DND-41 (cell line): ENCODE measurements around the gene COA6.

Experiments used
- ATAC-seq: fragments of 200-7000 bp; cut with Tn5 transposase; 3 replicates; pipeline ENCODE4 v1.9.1; 2021; ENCODE audit warnings: low read depth; ENCODE audit not compliant: insufficient read depth
- DNase-seq: peaks from one replicate; pipeline ENCODE4 v3.0.0-alpha.2; 2020
- H2AFZ ChIP-seq: 2 replicates; pipeline ENCODE4 v1.6.0; 2012; ENCODE audit warnings: low read depth, low read length
- H3K27ac ChIP-seq: 2 replicates; pipeline ENCODE4 v1.5.1; 2012; ENCODE audit warnings: low read length, inconsistent platforms
- H3K27me3 ChIP-seq: fragments of 200-600 bp; sonication (generic); 2 replicates; pipeline ENCODE4 v1.6.0; 2012; ENCODE audit warnings: low read length, mild to moderate bottlenecking, inconsistent platforms; ENCODE audit not compliant: insufficient read depth, poor library complexity
- H3K36me3 ChIP-seq: 2 replicates; pipeline ENCODE4 v1.5.1; 2012; ENCODE audit warnings: low read length, inconsistent platforms; ENCODE audit not compliant: insufficient read depth
- H3K4me1 ChIP-seq: 2 replicates; pipeline ENCODE4 v1.5.1; 2012; ENCODE audit warnings: mild to moderate bottlenecking, low read length; ENCODE audit not compliant: insufficient read depth
- H3K4me2 ChIP-seq: 2 replicates; pipeline ENCODE4 v1.6.0; 2012; ENCODE audit warnings: mild to moderate bottlenecking, moderate library complexity, low read length, inconsistent platforms; ENCODE audit not compliant: insufficient read depth
- H3K4me3 ChIP-seq, 2 experiments: fragments of 200-600 bp in 1 of 2; shearing (Covaris generic) in 1 of 2; 2 replicates each; pipeline ENCODE4 v1.5.1; 2012 to 2016; ENCODE audit warnings: inconsistent platforms in 2 of 2, low read length in 2 of 2, mild to moderate bottlenecking in 2 of 2, low read depth in 1 of 2, moderate library complexity in 1 of 2
- H3K79me2 ChIP-seq: 2 replicates; pipeline ENCODE4 v1.6.0; 2012; ENCODE audit warnings: low read length, inconsistent platforms; ENCODE audit not compliant: insufficient read depth
- H3K9ac ChIP-seq: 2 replicates; pipeline ENCODE4 v1.6.0; 2012; ENCODE audit warnings: low read depth, mild to moderate bottlenecking, inconsistent platforms, low read length, moderate library complexity
- H3K9me3 ChIP-seq: 2 replicates; pipeline ENCODE4 v1.5.1; 2012; ENCODE audit warnings: low read length, moderate library complexity, mild to moderate bottlenecking, inconsistent platforms; ENCODE audit not compliant: insufficient read depth, severe bottlenecking
- H4K20me1 ChIP-seq: 2 replicates; pipeline ENCODE4 v1.6.0; 2012; ENCODE audit warnings: low read length; ENCODE audit not compliant: insufficient read depth
- CTCF ChIP-seq: IDR thresholded peaks from 2 replicates; pipeline ENCODE4 v1.5.1; 2012; ENCODE audit warnings: borderline replicate concordance, low read length, moderate library complexity, mild to moderate bottlenecking; ENCODE audit not compliant: poor library complexity, severe bottlenecking; ENCODE audit errors: extremely low read depth
- EZH2 ChIP-seq: IDR thresholded peaks from 3 replicates; pipeline ENCODE4 v1.6.1; 2012; ENCODE audit warnings: borderline replicate concordance, low read depth, mild to moderate bottlenecking, moderate library complexity, low read length, inconsistent platforms; ENCODE audit not compliant: severe bottlenecking

Gene COA6

GRCh38 chr1:234369784-234370183 is 3.5 kb upstream of the COA6 start:
- Histone ChIP-seq H3K9me3 (no peaks in the 10 kb centered on the region), H3K79me2 (peaks cover 20% of the 10 kb centered on the region), H4K20me1 (no peaks in the 10 kb centered on the region), H3K9ac (no peak overlapping the region), H3K4me3 (no peak overlapping the region), H2AFZ (no peak overlapping the region), H3K4me2 (no peak overlapping the region), H3K4me1 (peaks cover 18% of the 10 kb centered on the region), H3K27ac (no peak overlapping the region), H3K36me3 (no peaks in the 10 kb centered on the region; the same call in 1 of the 2 replicates), H3K27me3 (no peaks in the 10 kb centered on the region)
- DNase-seq (no peak), ATAC-seq (no peak)
- no peak for TF ChIP-seq CTCF
- TF ChIP-seq EZH2: no peak

- H3K4me1 ChIP-seq: peaks cover 27% of the 10 kb centered on the region
- ATAC-seq: no peak
- no peak overlapping the region for H3K9ac ChIP-seq
- no peaks in the 10 kb centered on the region for H3K27me3 ChIP-seq
- no peak overlapping the region for H3K4me3 ChIP-seq
- no peak for DNase-seq
- H2AFZ ChIP-seq: no peak overlapping the region
- H3K4me2 ChIP-seq: no peak overlapping the region; the same call in 1 of the 2 replicates
- H3K36me3 ChIP-seq: peaks cover 14% of the 10 kb centered on the region
- H3K9me3 ChIP-seq: no peaks in the 10 kb centered on the region
- TF ChIP-seq EZH2: no peak
- TF ChIP-seq CTCF: no peak
- peaks cover 34% of the 10 kb centered on the region for H3K79me2 ChIP-seq
- H3K27ac ChIP-seq: no peak overlapping the region
- no peaks in the 10 kb centered on the region for H4K20me1 ChIP-seq
Measured at GRCh38 chr1:234371414-234371813, 1.8 kb upstream of the COA6 start.

GRCh38 chr1:234372011-234372757 is 1.1 kb upstream of the COA6 start:
- Histone ChIP-seq H3K9me3 (no peaks in the 10 kb centered on the region), H3K4me1 (peaks cover 27% of the 10 kb centered on the region), H3K36me3 (peaks cover 20% of the 10 kb centered on the region), H3K27me3 (no peaks in the 10 kb centered on the region), H3K79me2 (peaks cover 37% of the 10 kb centered on the region), H3K9ac (peak overlapping the region; percentile 80), H3K4me3 (peak overlapping the region; percentile 49 to 69), H4K20me1 (no peaks in the 10 kb centered on the region), H3K27ac (peak overlapping the region; percentile 90), H3K4me2 (peak overlapping the region; percentile 79), H2AFZ (peak overlapping the region; percentile 81; the same call in 1 of the 2 replicates)
- no peak for DNase-seq
- ATAC-seq: no peak
- TF ChIP-seq CTCF (no peak), EZH2 (no peak)

- H3K4me2 ChIP-seq: peak overlapping the region; percentile 79
- peak overlapping the region; percentile 80 for H3K9ac ChIP-seq
- peak; percentile 31 for ATAC-seq
- no peaks in the 10 kb centered on the region for H4K20me1 ChIP-seq
- H3K27me3 ChIP-seq: no peaks in the 10 kb centered on the region
- H3K4me3 ChIP-seq: peak overlapping the region; percentile 49 to 69
- peaks cover 43% of the 10 kb centered on the region for H3K79me2 ChIP-seq
- TF ChIP-seq EZH2 (no peak), CTCF (no peak)
- H2AFZ ChIP-seq: peak overlapping the region; percentile 81
- no peaks in the 10 kb centered on the region for H3K9me3 ChIP-seq
- peaks cover 27% of the 10 kb centered on the region for H3K4me1 ChIP-seq
- no peak for DNase-seq
- H3K27ac ChIP-seq: peak overlapping the region; percentile 90
- H3K36me3 ChIP-seq: peaks cover 32% of the 10 kb centered on the region
Measured at GRCh38 chr1:234373959-234374254, 651 bp downstream of the COA6 start.
